ENCODE results near the gene ENTPD7. TPM values are rescaled to one million over a fixed set of nuclear protein-coding genes. Genes with fewer than 3 reads are reported as not detected.

The ENTPD7 gene
- total RNA-seq, 2 donors from 2014 or later: 23.8 to 26.4 TPM

GRCh38 chr10:99612167-99612831, 47.0 kb upstream of the ENTPD7 start:
- H3K4me1 ChIP-seq (ENCODE audit: control insufficient read depth, insufficient read depth, low read length): peaks cover 7% of the 10 kb centered on the region
- Mint-ChIP-seq H3K36me3 (ENCODE audit: low read depth) (peaks cover 9% of the 10 kb centered on the region), H3K4me3 (no peak overlapping the region), H3K27me3 (ENCODE audit: insufficient read depth) (no peaks in the 10 kb centered on the region), H3K27ac (no peak overlapping the region), H3K9me3 (no peaks in the 10 kb centered on the region), H3K4me1 (peaks cover 18% of the 10 kb centered on the region)
- 36 to 39% methylated on average over 6 to 7 of the region's 7 CpGs for WGBS, 2 experiments (ENCODE audit: insufficient coverage in 1 of 2, insufficient read length in 1 of 2)
- no peak overlapping the region for H3K4me3 ChIP-seq (ENCODE audit: low read length)
- no peak overlapping the region for H3K9ac ChIP-seq (ENCODE audit: extremely low read depth, low read length, poor library complexity, severe bottlenecking)
- H3K9me3 ChIP-seq (ENCODE audit: control insufficient read depth, low read length): no peaks in the 10 kb centered on the region
- H3K27me3 ChIP-seq (ENCODE audit: control insufficient read depth, insufficient read depth, low read length, poor library complexity, severe bottlenecking): no peaks in the 10 kb centered on the region
- peak; percentile 90 for TF ChIP-seq CTCF (conservative IDR thresholded peaks at IDR 0.05)
- peaks cover 23% of the 10 kb centered on the region for H3K36me3 ChIP-seq (ENCODE audit: control insufficient read depth, insufficient read depth, low read length)
- peak; percentile 69 for DNase-seq
- no peak overlapping the region for H3K27ac ChIP-seq (ENCODE audit: low read depth, low read length)

GRCh38 chr10:99615426-99615825, 43.9 kb upstream of the ENTPD7 start:
- Mint-ChIP-seq H3K4me3 (no peak overlapping the region), H3K27ac (no peak overlapping the region), H3K36me3 (ENCODE audit: low read depth) (peaks cover 5% of the 10 kb centered on the region), H3K4me1 (peaks cover 25% of the 10 kb centered on the region), H3K9me3 (no peaks in the 10 kb centered on the region), H3K27me3 (ENCODE audit: insufficient read depth) (no peaks in the 10 kb centered on the region)
- H3K9ac ChIP-seq (ENCODE audit: extremely low read depth, low read length, poor library complexity, severe bottlenecking): no peak overlapping the region
- H3K27ac ChIP-seq (ENCODE audit: low read depth, low read length): no peak overlapping the region
- no peak for DNase-seq
- no peaks in the 10 kb centered on the region for H3K27me3 ChIP-seq (ENCODE audit: control insufficient read depth, insufficient read depth, low read length, poor library complexity, severe bottlenecking)
- TF ChIP-seq CTCF (conservative IDR thresholded peaks at IDR 0.05): no peak
- no peaks in the 10 kb centered on the region for H3K9me3 ChIP-seq (ENCODE audit: control insufficient read depth, low read length)
- H3K4me3 ChIP-seq (ENCODE audit: low read length): no peak overlapping the region
- 95 to 100% methylated on average over 3 to 4 of the region's 4 CpGs for WGBS, 2 experiments (ENCODE audit: insufficient coverage in 1 of 2, insufficient read length in 1 of 2)
- H3K4me1 ChIP-seq (ENCODE audit: control insufficient read depth, insufficient read depth, low read length): no peaks in the 10 kb centered on the region
- H3K36me3 ChIP-seq (ENCODE audit: control insufficient read depth, insufficient read depth, low read length): peaks cover 11% of the 10 kb centered on the region

GRCh38 chr10:99617696-99618095, 41.6 kb upstream of the ENTPD7 start:
- DNase-seq: no peak
- Mint-ChIP-seq H3K4me1 (peaks cover 28% of the 10 kb centered on the region), H3K27ac (no peak overlapping the region), H3K9me3 (no peaks in the 10 kb centered on the region), H3K4me3 (no peak overlapping the region), H3K27me3 (ENCODE audit: insufficient read depth) (no peaks in the 10 kb centered on the region), H3K36me3 (ENCODE audit: low read depth) (no peaks in the 10 kb centered on the region)
- no peaks in the 10 kb centered on the region for H3K36me3 ChIP-seq (ENCODE audit: control insufficient read depth, insufficient read depth, low read length)
- 68 to 75% methylated on average over 1 to 2 of the region's 2 CpGs for WGBS, 2 experiments (ENCODE audit: insufficient coverage in 1 of 2, insufficient read length in 1 of 2)
- no peaks in the 10 kb centered on the region for H3K27me3 ChIP-seq (ENCODE audit: control insufficient read depth, insufficient read depth, low read length, poor library complexity, severe bottlenecking)
- no peak overlapping the region for H3K27ac ChIP-seq (ENCODE audit: low read depth, low read length)
- H3K4me1 ChIP-seq (ENCODE audit: control insufficient read depth, insufficient read depth, low read length): peaks cover 3% of the 10 kb centered on the region
- H3K4me3 ChIP-seq (ENCODE audit: low read length): peak overlapping the region; percentile 95
- no peak for TF ChIP-seq CTCF (conservative IDR thresholded peaks at IDR 0.05)
- H3K9ac ChIP-seq (ENCODE audit: extremely low read depth, low read length, poor library complexity, severe bottlenecking): no peak overlapping the region
- H3K9me3 ChIP-seq (ENCODE audit: control insufficient read depth, low read length): no peaks in the 10 kb centered on the region

All from endodermal cell (in vitro differentiated cells).